Endothelial cell of umbilical vein (primary cell): ENCODE results near the gene EFTUD2.

Experiments
- CTCF ChIP-seq, 2 donors: IDR thresholded peaks; 1 replicate in 1 of 2; 2 replicates in 1 of 2; pipeline ENCODE4 v1.5.1; 2011; ENCODE audit warnings: low read length in 2 of 2, mild to moderate bottlenecking in 2 of 2, moderate library complexity in 2 of 2, control low read depth in 1 of 2, inconsistent platforms in 1 of 2, low read depth in 1 of 2; ENCODE audit not compliant: insufficient read depth in 1 of 2; ENCODE audit errors: extremely low read depth in 1 of 2
- EZH2 ChIP-seq: IDR thresholded peaks from 2 replicates; pipeline ENCODE4 v1.6.1; 2012; ENCODE audit warnings: borderline replicate concordance, low read depth, mild to moderate bottlenecking, moderate library complexity, low read length, inconsistent platforms; ENCODE audit not compliant: severe bottlenecking
- JUN ChIP-seq: IDR thresholded peaks from 2 replicates; pipeline ENCODE4 v1.6.1; 2011; ENCODE audit warnings: borderline replicate concordance, low read depth; ENCODE audit not compliant: insufficient read length, insufficient read depth
- MYC ChIP-seq: IDR thresholded peaks from one replicate; pipeline ENCODE4 v1.6.1; 2011; ENCODE audit warnings: mild to moderate bottlenecking, low read depth, low read length
- POLR2A ChIP-seq: IDR thresholded peaks from 2 replicates; pipeline ENCODE4 v1.6.1; 2012; ENCODE audit warnings: low read depth, mild to moderate bottlenecking, control low read depth, low read length
- POLR2AphosphoS5 ChIP-seq: IDR thresholded peaks from 2 replicates; pipeline ENCODE4 v1.6.1; 2012; ENCODE audit warnings: low read depth, mild to moderate bottlenecking, control low read depth, low read length, moderate library complexity; ENCODE audit not compliant: insufficient read depth

- TF ChIP-seq CTCF (IDR thresholded peaks at IDR 0.05; ENCODE audit: extremely low read depth in 1 of 2, insufficient read depth in 1 of 2, low read depth in 1 of 2, low read length in 2 of 2) (no peak), POLR2AphosphoS5 (no peak), POLR2A (no peak), MYC (no peak), EZH2 (no peak), JUN (no peak)
Measured at GRCh38 chr17:44872131-44872768, 27.0 kb downstream of the EFTUD2 start.
